ENCODE results near the gene C16orf95. TPM values are rescaled to one million over a fixed set of nuclear protein-coding genes. Genes with fewer than 3 reads are reported as not detected.

Gene C16orf95
- total and polyA plus RNA-seq, 2 of the 4 experiments (the other 2 are of a cell fraction): 2.0 to 4.7 TPM

GRCh38 chr16:87361916-87362619, 44.9 kb upstream of the C16orf95 start:
- no peak overlapping the region for H3K14ac ChIP-seq (replicated peaks; ENCODE audit: low read depth, low read length)
- no peak overlapping the region for H4K8ac ChIP-seq (ENCODE audit: low read depth in 2 of 2, low read length in 2 of 2)
- dilution Hi-C loops (cut with HindIII; ENCODE audit: low sequenced_read_pairs, unreplicated experiment): no loop called here
- no peaks in the 10 kb centered on the region for H3K27me3 ChIP-seq (ENCODE audit: control insufficient read depth, insufficient read depth, low read length)
- H4K5ac ChIP-seq (ENCODE audit: low read depth, low read length): no peak overlapping the region
- no peak overlapping the region for H2AK9ac ChIP-seq (replicated peaks; ENCODE audit: low read depth, low read length, poor library complexity)
- no peak overlapping the region for H2AFZ ChIP-seq (replicated peaks; ENCODE audit: low read length, poor library complexity)
- peaks cover 41% of the 10 kb centered on the region for H4K20me1 ChIP-seq (ENCODE audit: insufficient read depth, low read length)
- no peak overlapping the region for H3K18ac ChIP-seq (ENCODE audit: low read depth, low read length)
- no peaks in the 10 kb centered on the region for H3K9me3 ChIP-seq (ENCODE audit: control insufficient read depth, insufficient read depth, low read length)
- H3K4me2 ChIP-seq (ENCODE audit: low read depth, low read length): no peak overlapping the region
- peaks cover 14% of the 10 kb centered on the region; the same call in 1 of the 2 replicates for H3K9me1 ChIP-seq (ENCODE audit: insufficient read depth, low read length)
- in situ Hi-C loops (cut with MboI; ENCODE audit: low sequenced_read_pairs): no loop called here
- H2BK120ac ChIP-seq (ENCODE audit: low read depth, low read length): no peak overlapping the region
- H3K27ac ChIP-seq (ENCODE audit: insufficient read depth, low read length): no peak overlapping the region
- POLR2A ChIA-PET (ENCODE audit: unreplicated experiment): no interaction called here
- CTCF ChIA-PET: no interaction called here
- DNase-seq (no peak), ATAC-seq (ENCODE audit: low read depth) (no peak)
- no peak overlapping the region for H3K9ac ChIP-seq (ENCODE audit: low read depth, low read length)
- BruUV-seq (replicated peaks): no TSS peak
- peaks cover 9 to 65% of the 10 kb centered on the region in 2 experiments for H3K79me1 ChIP-seq (ENCODE audit: low read depth in 1 of 2, low read length in 2 of 2)
- no CpG with 5 or more reads among the region's 8 CpGs for WGBS, 2 experiments (ENCODE audit: extremely low coverage in 2 of 2, insufficient read length in 1 of 2)
- TF ChIP-seq MXI1 (IDR thresholded peaks at IDR 0.05; ENCODE audit: borderline replicate concordance, low read depth, low read length) (no peak), CHD1 (IDR thresholded peaks at IDR 0.05; ENCODE audit: low read depth, low read length) (no peak), RCOR1 (IDR thresholded peaks at IDR 0.05; ENCODE audit: insufficient replicate concordance, low read length) (no peak)
- TF ChIP-seq, protein P1, sequence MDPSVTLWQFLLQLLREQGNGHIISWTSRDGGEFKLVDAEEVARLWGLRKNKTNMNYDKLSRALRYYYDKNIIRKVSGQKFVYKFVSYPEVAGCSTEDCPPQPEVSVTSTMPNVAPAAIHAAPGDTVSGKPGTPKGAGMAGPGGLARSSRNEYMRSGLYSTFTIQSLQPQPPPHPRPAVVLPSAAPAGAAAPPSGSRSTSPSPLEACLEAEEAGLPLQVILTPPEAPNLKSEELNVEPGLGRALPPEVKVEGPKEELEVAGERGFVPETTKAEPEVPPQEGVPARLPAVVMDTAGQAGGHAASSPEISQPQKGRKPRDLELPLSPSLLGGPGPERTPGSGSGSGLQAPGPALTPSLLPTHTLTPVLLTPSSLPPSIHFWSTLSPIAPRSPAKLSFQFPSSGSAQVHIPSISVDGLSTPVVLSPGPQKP (IDR thresholded peaks at IDR 0.05; ENCODE audit: borderline replicate concordance, low read depth, low read length): no peak
- H3K56ac ChIP-seq (ENCODE audit: extremely low read depth, insufficient read depth, low read length): no peak overlapping the region
- H3K36me3 ChIP-seq (ENCODE audit: control insufficient read depth, insufficient read depth, low read length): peaks cover 26% of the 10 kb centered on the region
- H3K4ac ChIP-seq (ENCODE audit: low read depth, low read length): no peak overlapping the region
- no peak overlapping the region for H2AK5ac ChIP-seq (ENCODE audit: low read depth, low read length)
- intact Hi-C loops (cut with micrococcal nuclease): no loop called here
- H2BK5ac ChIP-seq (ENCODE audit: low read depth, low read length, poor library complexity, severe bottlenecking): no peak overlapping the region
- H3K23ac ChIP-seq (ENCODE audit: low read depth, low read length): no peak overlapping the region
- no peak overlapping the region for H3K4me3 ChIP-seq (ENCODE audit: insufficient read depth, low read depth, low read length)
- peaks cover 8% of the 10 kb centered on the region for H3K4me1 ChIP-seq (ENCODE audit: control insufficient read depth, insufficient read depth, low read length)
- H2BK20ac ChIP-seq (ENCODE audit: low read depth, low read length): no peak overlapping the region
- no peak overlapping the region for H4K91ac ChIP-seq (ENCODE audit: insufficient read depth, low read depth, low read length)
- H2BK15ac ChIP-seq (ENCODE audit: low read depth, low read length): no peak overlapping the region

All from IMR-90 (cell line).